CD4-positive, alpha-beta T cell treated with Interleukin-12 subunit alpha and Interleukin-12 subunit beta, for 1 hour (primary cell): ENCODE results near the gene RALB.
"Not testable (repeated sequence)": the region's sequence is repeated elsewhere in the genome, so short reads cannot be mapped to it uniquely, and the experiment has no call there.

Experiments used
- DNase-seq: peaks from one replicate; pipeline ENCODE4 v3.0.0-alpha.2; 2020

RALB gene

GRCh38 chr2:120243875-120244553 is 8.6 kb upstream of the RALB start:
- DNase-seq, result no peak

DNA sequence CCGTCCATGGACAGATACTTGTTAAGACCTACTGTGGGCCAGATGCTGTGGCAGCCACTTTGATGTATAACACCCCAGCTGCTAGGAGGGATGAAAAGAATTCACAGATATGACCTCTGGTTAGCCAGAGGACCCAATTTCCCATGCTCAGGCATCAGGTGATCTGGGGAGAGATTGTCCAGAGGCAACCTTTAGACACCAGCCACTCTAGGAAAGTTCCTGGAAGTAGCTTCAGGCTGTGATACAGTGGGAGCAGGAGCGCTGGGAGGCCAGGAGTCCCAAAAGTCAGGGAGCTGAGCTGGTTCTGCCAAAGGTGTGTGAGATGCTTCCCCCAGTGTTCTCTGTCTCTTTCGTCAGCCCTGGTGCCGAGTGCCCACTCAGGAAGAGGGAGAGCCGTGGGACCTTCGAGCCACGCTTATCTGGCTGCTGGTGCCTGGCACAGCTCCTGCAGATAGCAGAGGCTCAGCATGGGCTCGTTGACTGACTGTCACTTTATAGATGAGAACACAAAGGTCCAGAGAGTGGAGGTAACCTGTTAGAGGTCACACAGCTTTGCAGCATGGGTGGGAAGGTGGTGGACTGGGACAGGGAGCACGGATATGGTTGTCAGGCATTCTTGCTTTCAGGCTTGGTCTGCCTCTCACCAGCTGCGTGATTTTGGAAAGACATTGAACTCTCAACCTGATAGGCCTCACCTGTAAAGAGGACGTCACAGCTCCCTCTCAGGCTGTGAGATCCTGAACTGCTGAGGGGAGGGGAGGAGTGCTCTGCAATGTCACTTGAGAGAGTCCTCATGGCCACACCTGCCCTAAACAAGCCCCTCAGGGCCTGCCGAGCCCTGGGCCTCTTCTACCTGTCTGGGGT is 7.8 kb upstream of the RALB start:
- DNase-seq, result no peak

DNA sequence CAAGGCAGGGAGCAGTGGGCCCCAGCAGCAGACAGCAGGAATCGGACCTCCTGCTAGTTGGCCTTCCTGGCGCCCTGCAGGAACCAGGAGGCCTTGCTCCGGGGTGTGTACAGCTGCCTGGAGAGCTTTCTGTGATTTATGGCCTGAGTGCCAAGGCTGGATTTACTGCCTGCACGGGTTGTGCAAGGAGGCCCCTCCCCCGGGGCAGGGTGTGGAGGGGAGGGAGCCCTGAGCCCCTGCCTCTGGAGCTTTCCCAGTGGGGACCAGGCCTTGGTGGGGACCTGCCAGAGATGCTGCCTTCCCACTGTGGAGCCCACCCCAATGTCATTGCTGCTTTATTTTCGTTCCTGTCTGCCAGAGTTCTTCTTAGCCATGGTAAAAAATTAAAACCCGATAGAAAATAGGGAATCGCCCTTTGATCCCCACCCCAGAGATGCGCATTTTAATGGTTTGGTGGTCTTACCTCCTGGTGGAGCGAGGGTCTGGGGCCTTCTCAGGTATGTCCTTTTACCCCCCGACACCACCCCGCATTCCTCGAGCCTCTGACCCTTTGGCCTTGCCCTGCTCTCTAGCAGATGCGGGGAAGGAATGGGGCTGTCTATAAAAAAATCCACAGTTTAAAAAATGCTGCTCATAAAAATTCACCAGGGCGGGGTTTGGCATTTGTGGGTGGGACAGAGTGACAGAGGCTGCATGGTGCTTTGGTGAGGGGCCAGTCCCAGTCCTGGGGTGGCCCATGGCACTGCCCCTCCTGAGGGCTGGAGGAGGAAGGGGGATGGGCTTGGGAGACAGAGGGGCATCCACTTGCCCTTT is 6.9 kb upstream of the RALB start:
- DNase-seq, result no peak

DNA sequence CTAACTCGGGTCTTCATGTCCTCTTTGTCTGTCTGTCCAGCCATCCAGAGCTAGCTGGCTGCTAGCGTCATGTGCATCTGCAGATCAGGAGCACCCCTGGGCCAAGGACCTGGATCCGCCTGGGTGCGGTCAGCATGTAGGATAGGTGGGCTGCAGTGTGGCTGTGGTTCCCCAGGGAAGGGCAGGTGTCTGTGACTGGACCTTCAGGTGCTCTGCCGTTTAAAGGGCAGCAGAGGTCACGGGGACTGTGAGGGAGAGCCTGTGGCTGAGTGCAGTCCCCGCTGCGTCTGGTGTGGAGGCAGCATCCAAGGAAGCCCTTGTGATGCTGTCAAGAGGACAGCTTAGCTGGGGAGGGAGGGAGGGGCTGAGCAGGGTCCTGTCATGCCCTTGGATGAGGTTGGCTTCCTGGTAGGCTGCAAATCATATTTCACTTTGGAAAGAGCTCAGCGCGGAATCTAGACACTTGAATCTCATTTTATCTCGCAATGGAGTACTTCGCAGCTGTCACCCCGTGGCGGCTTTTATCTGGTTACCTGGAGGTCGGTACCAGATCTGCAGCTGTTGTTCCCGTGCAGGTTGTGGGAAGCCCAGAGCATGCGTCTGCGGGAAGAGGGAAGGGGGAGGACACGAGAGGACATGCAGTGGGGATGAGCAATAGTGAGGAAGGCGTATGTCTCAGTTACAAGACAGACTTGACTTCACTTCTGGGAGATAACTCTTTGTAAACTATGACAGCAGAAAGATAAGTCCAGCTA is 5.9 kb upstream of the RALB start:
- DNase-seq, result no peak

DNA sequence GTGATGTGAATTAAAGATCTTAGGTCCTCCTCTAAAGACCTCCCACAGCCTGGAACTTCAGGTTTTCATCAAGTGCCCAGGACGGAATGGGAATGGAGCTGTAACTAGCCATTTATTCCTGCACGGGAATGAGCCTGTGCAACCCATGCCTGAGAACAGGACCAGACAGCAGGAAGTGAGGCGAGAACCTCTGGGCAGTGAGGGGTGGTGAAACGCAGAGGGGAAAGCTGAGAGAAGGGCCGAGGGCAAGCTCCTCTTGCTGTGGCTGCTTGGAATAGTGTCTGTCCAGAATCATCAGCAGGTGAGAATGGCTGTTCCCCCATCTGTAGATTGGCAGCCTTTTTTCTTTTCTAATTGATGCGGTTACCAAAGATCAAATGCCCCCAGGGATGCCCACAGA is 4.8 kb upstream of the RALB start:
- no peak for DNase-seq

DNA sequence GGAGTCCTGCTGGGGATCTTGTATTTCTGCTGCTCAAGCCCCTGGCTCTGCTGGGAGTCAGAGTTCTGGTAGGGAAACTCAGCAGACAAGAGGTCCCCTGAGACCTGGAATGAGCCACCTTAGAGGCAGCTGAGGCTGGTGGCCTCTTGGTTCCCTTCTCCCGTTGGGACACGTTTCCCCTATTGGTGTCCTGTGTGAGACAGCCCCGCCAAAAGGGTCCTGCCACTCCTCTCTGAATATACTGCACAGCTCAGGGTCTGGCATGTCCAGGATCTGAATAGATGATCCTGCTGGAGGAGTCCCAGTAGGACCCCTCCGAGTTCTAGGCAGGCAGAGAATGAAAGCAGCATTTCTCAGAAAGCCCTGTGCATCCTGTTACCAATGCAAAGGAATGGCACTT is 2.0 kb upstream of the RALB start:
- DNase-seq, result no peak

DNA sequence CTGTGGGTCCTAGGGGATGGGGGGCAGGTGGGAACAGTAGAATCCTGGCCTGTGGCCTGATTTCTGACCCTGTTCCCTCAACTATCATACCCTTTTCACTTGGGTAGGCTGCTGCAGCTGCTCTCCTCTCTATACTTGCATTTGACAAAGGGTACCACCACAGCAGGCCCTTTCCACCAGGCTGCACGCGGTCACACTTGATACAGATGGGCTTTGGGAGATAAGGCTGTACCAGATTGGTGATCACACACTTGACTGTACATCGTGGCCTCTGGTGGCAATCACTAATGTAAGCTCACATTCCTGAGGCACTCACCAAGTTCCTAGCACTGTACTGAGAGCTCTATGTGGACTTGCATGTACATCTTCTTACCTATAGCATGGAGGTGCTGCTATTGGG is 1.6 kb upstream of the RALB start:
- DNase-seq, result no peak

DNA sequence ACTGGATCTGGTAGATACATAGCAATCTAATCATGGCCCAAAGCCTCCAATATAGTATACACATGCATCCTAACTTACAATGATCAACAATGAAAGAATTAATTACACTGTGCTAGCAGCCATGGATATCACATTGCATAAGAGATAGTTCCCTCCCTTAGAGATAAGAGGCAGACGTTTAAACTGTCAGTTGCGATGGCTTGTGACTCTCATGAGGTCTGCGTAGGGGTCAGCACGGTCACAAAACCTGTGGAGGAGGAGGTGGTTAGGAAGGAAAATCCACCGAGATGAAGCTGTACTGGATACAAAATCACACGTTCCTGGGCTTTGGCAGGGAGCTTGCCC is 800 bp upstream of the RALB start:
- DNase-seq, result no peak

GRCh38 chr2:120253021-120253882 is 600 bp downstream of the RALB start:
- peak; percentile 38 for DNase-seq

DNA sequence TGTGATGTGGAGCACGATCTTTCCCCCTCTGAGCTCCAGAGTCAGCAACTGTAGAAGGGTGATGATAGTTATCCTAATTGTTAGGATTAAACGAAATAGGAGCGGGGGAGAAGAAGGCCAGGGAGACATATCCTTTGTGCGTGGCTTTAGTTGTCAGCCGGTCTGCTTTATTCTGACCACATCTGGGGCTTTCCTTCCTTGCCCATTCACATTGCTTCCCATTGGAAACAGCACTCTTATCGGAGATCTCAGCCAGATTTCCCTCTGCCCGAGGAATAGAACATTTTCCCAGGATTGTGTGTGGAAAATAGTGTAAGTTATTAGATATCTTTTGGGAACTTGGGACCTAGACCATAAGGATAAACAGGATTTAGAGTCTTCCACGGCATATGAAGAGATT is 1.5 kb downstream of the RALB start:
- no peak for DNase-seq

DNA sequence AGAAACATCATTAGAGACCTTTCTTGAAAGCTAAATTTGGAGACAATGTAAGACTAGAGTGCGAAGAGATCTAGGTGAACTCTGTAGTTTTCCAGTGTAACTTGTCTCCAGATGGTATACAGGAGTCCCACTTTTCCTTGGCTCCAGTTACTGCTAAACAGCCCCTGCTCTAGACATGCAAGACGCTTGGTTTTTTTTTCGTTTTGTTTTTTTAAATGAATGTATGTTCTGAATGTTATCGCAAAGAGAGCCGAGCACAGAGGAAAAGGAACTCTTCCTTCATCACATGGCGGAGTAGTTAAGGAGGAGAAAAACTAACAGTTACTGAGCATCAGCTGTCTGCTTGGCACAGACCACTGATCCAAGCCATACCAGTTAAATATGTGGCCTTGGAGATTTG is 2.4 kb downstream of the RALB start:
- DNase-seq, result no peak

DNA sequence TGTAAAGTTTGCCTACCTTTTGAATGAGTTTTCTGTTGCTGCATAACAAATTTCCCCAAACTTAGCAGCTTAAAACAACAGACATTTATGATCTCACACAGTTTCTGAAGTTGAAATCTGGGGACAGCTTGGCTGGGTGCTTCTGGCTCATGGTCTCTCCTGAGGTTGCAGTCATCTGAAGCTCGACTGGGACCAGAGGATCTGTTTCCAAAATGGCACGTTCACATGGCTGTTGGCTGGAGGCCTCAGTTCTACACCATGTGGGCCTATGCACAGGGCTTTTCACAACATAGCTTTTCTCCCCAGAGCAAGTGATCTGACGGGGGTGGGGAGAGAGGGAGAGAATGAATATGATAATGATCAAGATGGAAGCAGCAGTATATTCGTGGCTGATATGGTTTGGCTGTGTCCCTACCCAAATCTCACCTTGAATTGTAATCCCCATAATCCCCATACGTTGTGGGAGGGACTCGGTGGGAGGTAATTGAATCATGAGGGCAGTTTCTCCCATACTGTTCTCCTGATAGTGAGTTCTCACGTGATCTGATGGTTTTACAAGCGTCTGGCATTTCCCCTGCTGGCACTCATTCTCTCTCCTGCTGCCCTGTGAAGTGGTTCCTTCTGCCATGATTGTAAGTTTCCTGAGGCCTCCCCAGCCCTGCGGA is 3.5 kb downstream of the RALB start:
- no peak for DNase-seq

DNA sequence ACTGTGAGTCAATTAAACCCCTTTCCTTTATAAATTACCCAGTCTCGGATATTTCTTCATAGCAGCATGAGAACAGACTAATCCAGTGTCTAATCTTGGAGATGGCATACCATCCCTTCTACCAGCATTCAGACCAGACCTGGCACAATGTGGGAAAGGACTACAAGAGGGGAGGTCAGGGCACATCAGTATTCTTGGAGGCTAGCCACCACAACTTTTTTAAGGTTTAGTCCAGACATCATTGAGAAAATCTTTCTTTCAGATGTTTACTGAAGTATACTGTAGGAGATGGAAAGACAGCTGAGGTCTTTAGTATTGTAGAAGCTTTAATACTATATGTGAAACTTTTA is 4.0 kb downstream of the RALB start:
- no peak for DNase-seq

- no peak for DNase-seq
Measured at GRCh38 chr2:120257522-120257921, 4.9 kb downstream of the RALB start.

DNA sequence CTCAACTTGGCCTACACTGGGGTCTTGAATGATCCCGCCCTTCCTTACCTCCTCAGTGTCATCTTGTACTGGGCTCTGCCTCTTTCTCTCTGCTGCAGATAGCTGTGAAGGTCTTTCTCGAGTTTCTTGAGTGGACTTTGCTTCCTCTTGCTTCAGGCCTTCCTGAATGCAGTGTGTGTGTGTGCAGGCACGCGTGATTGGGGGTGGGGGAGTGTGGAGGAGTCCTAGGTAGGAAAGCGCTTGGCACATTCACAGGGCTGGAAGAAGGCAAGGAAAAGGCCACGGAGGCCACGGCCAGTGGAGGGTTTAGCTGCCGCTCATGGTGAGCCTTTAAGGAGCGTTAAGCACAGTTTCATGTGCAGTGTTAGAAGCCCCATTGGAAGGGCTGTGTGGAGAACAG is 5.5 kb downstream of the RALB start:
- no peak for DNase-seq

- DNase-seq, result not testable (repeated sequence)
Measured at GRCh38 chr2:120259939-120260338, 7.3 kb downstream of the RALB start.

GRCh38 chr2:120260736-120261135 is 8.1 kb downstream of the RALB start:
- no peak for DNase-seq

GRCh38 chr2:120261387-120262006 is 8.8 kb downstream of the RALB start:
- no peak for DNase-seq

DNA sequence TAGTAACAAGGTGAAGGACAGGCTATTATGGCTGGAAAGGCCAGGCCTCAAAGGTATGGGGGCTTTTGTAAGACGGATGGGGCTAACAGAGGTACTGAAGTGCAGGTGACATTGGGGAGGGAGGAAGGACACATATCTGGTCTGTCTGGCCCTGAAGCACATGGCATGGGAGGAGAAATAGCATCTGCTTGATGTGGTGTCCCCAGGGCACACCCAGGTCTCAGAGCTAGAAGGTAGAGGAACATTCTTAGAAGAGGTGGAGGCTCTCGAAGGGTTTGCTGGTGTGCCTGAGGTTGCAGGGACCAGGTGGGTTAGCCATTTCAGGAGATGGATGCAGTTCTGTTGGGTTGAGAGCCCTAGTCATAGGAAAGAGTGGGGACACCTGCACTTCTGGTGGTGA is 9.5 kb downstream of the RALB start:
- DNase-seq, result no peak

DNA sequence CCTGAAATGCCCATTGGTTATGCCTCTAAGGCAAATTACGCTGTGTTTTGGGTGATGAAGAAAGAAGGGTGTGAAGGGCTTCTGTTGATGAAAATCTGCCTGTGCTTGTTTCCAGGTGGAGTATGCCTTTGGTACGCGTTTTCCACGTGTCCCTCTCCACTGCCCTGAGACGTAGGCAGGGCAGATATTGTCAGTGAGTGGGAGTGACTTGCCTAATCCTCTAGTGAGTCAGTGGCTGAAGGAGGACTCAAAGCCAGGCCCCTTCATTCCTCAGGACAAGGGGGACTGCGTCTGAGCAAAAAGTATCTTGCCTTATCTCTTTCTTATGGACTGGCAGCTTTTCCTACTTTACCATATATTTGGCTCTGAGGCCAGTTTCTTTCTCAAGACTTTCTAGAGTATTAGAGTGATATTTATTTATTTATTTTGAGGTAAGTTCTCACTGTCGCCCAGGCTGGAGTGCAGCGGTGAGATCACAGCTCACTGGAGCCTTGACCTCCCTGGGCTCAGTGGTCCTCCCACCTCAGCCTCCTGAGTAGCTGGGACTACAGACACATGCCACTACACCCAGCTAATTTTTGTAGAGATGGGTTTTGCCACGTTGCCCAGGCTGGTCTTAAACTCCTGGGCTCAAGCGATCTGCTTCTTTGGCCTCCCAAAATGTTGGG is 10.2 kb downstream of the RALB start:
- no peak for DNase-seq

DNA sequence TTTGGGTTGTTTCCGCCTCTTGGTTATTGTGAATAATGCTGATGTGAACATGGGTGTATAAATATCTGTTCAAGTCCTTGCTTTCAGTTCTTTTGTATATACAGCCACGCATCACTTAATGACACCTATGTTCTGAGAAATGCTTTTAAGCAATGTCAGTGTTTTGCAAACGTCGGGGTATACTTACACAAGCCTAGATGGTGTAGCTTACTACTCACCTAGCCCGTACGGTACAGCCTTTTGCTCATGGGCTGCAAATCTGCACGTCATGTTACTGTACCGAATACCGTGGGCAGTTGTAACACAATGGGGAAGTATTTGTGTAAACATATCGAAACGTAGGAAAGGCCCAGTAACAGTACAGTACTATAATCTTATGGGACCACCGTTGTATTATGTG is 12.4 kb downstream of the RALB start:
- no peak for DNase-seq
